Measurements from ENCODE around the gene PAX5.

- TF ChIP-seq REST (IDR thresholded peaks at IDR 0.05; ENCODE audit: insufficient read depth in 1 of 2, low read depth in 2 of 2, low read length in 2 of 2) (no peak), POLR2AphosphoS5 (IDR thresholded peaks at IDR 0.05; ENCODE audit: low read depth, low read length) (no peak), TAF1 (IDR thresholded peaks at IDR 0.05; ENCODE audit: borderline replicate concordance, insufficient read depth, low read length) (no peak), FOXP2 (optimal IDR thresholded peaks at IDR 0.05; ENCODE audit: borderline replicate concordance, extremely low read depth, extremely low read length, insufficient read depth) (no peak), SIN3A (IDR thresholded peaks at IDR 0.05; ENCODE audit: borderline replicate concordance, insufficient read depth, low read length) (no peak)
These were observed 92.6 kb downstream of the PAX5 start for GRCh38 chr9:36941441-36941840.

All from PFSK-1 (cell line).